ENCODE measurements around the gene LIMS3. TPM values are rescaled to one million over a fixed set of nuclear protein-coding genes. Genes with fewer than 3 reads are reported as not detected.
"Not testable (repeated sequence)": the region's sequence is repeated elsewhere in the genome, so short reads cannot be mapped to it uniquely, and the experiment has no call there.

The LIMS3 gene
- total and polyA plus RNA-seq, 3 experiments from 2014 or later = 0.91 to 1.7 (median 1.5) TPM

DNA sequence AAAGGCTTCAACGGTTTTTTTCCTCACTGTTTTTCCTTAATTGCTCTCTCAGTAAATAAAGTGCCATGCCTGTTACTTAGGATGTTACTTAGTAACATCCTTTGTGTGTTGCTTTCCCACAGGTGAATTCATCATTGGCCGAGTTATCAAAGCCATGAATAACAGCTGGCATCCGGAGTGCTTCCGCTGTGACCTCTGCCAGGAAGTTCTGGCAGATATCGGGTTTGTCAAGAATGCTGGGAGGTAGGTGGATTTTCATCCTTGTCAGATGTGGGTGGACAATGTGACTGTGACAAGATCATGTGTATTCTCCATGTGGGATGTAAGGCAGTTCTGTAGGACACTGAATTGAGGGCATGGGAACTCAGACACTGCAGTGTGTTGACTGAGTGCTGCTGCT is 17.3 kb downstream of the LIMS3 start:
- H3K4me3 ChIP-seq (ENCODE audit: low read length); H3K4me1 ChIP-seq (ENCODE audit: insufficient read depth, low read length); H3K4me3 Mint-ChIP-seq; CTCF ChIA-PET; H3K27me3 ChIP-seq (ENCODE audit: insufficient read depth, low read length, poor library complexity, severe bottlenecking); H3K27ac Mint-ChIP-seq; H3K36me3 ChIP-seq (ENCODE audit: insufficient read depth, low read length); H3K9me3 ChIP-seq (ENCODE audit: low read length); H3K36me3 Mint-ChIP-seq; H3K27ac ChIP-seq (ENCODE audit: low read depth, low read length); H3K27me3 Mint-ChIP-seq; H3K9me3 Mint-ChIP-seq; POLR2A ChIA-PET; H3K4me1 Mint-ChIP-seq; DNase-seq: not testable (repeated sequence)

DNA sequence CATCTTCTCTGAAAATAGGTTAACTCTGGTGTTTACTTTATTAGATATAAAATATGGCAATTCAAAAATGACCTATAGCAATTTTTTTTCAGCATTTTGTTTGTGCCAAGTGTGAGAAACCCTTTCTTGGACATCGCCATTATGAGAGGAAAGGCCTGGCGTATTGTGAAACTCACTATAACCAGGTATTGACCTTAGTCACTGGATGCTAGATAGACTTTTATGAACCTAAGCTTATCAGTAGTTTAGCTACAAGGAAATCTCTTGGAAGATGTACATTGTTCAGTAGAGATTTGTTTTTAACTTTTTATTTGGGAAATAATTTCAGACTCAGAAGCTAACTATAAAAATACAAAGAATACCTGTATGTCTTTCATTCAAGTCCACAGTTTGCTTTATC is 21.7 kb downstream of the LIMS3 start:
- H3K36me3 Mint-ChIP-seq; H3K9me3 ChIP-seq (ENCODE audit: low read length); H3K9me3 Mint-ChIP-seq; H3K36me3 ChIP-seq (ENCODE audit: insufficient read depth, low read length); H3K4me1 ChIP-seq (ENCODE audit: insufficient read depth, low read length); H3K27ac ChIP-seq (ENCODE audit: low read depth, low read length); H3K4me3 ChIP-seq (ENCODE audit: low read length); POLR2A ChIA-PET; DNase-seq; H3K4me3 Mint-ChIP-seq; H3K27me3 ChIP-seq (ENCODE audit: insufficient read depth, low read length, poor library complexity, severe bottlenecking); CTCF ChIA-PET; H3K4me1 Mint-ChIP-seq; H3K27me3 Mint-ChIP-seq; H3K27ac Mint-ChIP-seq: not testable (repeated sequence)

DNA sequence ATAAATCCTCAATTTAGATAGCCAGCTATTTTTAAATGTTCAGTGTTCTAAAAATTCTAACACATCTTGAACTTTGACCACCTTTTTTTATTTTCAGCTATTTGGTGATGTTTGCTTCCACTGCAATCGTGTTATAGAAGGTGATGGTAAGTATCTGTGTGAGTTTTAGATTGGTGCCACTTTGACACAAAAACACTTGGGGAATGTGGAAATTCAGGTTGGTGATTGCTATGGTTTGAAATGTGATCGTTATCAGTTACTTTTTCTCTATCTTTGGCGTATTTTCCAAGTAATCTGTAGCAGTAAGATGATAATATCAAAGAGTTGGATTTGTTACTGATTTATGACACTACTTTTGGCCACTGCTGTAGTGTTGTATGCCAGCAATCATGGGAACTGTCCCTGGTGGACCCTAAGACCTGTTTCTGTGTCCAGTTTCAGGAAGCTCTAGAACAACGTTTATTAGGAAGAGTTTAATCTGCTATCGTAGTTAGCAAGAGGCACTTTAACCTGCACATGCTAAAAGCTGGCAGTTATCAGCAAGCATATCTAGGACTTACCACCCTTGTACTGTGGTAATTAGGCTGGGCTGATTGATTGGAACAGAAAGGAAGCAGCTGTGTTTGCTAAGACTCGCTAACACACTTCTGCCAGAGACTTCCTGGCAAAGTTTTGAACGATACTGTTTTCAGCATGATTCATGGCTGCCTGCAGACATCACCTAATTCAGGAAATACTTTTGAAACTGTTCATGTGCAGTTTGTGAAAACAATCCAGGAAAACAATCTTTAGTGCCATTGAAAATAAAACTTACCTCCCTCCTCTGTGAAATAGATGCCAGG is 23.3 kb downstream of the LIMS3 start:
- H3K9me3 ChIP-seq (ENCODE audit: low read length); H3K4me3 Mint-ChIP-seq; H3K27me3 Mint-ChIP-seq; CTCF ChIA-PET; POLR2A ChIA-PET; H3K27me3 ChIP-seq (ENCODE audit: insufficient read depth, low read length, poor library complexity, severe bottlenecking); H3K36me3 ChIP-seq (ENCODE audit: insufficient read depth, low read length); H3K27ac Mint-ChIP-seq; H3K9me3 Mint-ChIP-seq; H3K36me3 Mint-ChIP-seq; H3K4me1 Mint-ChIP-seq; H3K4me3 ChIP-seq (ENCODE audit: low read length); H3K27ac ChIP-seq (ENCODE audit: low read depth, low read length); H3K4me1 ChIP-seq (ENCODE audit: insufficient read depth, low read length); DNase-seq: not testable (repeated sequence)

DNA sequence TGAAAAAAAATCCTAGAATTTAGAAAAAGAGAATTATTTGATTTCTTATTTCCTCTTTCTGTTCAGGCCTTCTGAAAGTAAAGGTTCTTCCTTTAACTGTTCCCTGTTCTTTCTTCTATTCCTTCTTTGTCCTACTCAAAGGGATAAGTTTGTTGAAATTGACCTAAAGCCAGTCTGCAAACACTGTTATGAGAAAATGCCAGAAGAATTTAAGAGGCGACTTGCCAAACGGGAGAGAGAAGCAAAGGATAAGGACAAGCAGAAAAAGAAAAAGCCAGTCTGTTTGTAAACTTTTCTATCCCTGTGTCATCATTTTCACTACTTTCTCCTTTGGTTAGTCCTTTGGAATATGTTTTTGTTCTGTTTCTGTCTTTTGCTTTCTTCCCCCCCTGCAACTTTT is 26.0 kb downstream of the LIMS3 start:
- H3K4me1 Mint-ChIP-seq; H3K36me3 ChIP-seq (ENCODE audit: insufficient read depth, low read length): not testable (repeated sequence)

DNA sequence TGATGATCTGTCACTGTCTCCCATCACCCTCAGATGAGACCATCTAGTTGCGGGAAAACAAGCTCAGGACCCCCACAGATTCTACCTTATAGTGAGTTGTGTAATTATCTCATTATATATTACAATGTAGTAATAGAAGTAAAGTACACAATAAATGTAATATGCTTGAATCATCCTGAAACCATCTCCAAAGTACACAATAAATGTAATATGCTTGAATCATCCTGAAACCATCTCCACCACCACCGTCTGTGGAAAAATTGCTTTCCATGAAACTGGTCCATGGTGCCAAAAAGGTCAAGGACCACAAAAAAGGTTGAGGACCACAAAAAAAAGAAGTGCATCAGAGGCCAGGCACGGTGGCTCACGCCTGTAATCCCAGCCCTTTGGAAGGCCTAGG is 29.3 kb downstream of the LIMS3 start:
- H3K9me3 ChIP-seq (ENCODE audit: low read length); H3K4me1 ChIP-seq (ENCODE audit: insufficient read depth, low read length); DNase-seq; H3K27me3 Mint-ChIP-seq; H3K4me3 ChIP-seq (ENCODE audit: low read length); H3K27me3 ChIP-seq (ENCODE audit: insufficient read depth, low read length, poor library complexity, severe bottlenecking); H3K9me3 Mint-ChIP-seq; H3K27ac Mint-ChIP-seq; CTCF ChIA-PET; H3K36me3 Mint-ChIP-seq; POLR2A ChIA-PET; H3K27ac ChIP-seq (ENCODE audit: low read depth, low read length); H3K4me3 Mint-ChIP-seq; H3K4me1 Mint-ChIP-seq; H3K36me3 ChIP-seq (ENCODE audit: insufficient read depth, low read length): not testable (repeated sequence)

More for the DNA sequence above, 26.0 kb downstream of the LIMS3 start:
- H3K4me1 ChIP-seq (ENCODE audit: insufficient read depth, low read length); DNase-seq; H3K9me3 Mint-ChIP-seq; H3K27me3 Mint-ChIP-seq; POLR2A ChIA-PET; CTCF ChIA-PET; H3K4me3 Mint-ChIP-seq; H3K36me3 Mint-ChIP-seq; H3K4me3 ChIP-seq (ENCODE audit: low read length); H3K27ac Mint-ChIP-seq; H3K9me3 ChIP-seq (ENCODE audit: low read length); H3K27me3 ChIP-seq (ENCODE audit: insufficient read depth, low read length, poor library complexity, severe bottlenecking); H3K27ac ChIP-seq (ENCODE audit: low read depth, low read length): not testable (repeated sequence)

DNA sequence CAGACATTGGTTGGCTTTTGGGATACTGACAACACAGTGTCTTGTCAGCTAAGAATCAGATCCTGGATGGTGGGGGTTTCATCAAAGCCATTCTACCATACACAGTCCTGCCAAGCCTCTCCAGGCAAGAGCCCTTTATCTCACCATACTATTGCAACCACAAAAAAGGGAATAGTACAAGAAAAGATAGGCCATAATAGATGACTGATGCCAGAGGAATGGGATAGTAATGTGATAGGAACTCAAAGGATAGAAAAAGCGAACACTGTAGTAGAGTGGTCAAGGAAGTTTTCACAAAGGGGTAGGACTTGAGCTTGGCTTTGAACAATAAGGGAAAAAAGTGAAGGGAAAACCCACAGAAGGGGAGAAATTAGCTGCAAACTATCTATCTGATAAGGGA is 30.7 kb downstream of the LIMS3 start:
- H3K9me3 Mint-ChIP-seq; H3K27ac Mint-ChIP-seq; DNase-seq; H3K4me3 Mint-ChIP-seq; H3K4me1 ChIP-seq (ENCODE audit: insufficient read depth, low read length); H3K4me1 Mint-ChIP-seq; H3K27me3 Mint-ChIP-seq; H3K36me3 ChIP-seq (ENCODE audit: insufficient read depth, low read length); H3K9me3 ChIP-seq (ENCODE audit: low read length); H3K4me3 ChIP-seq (ENCODE audit: low read length); H3K27ac ChIP-seq (ENCODE audit: low read depth, low read length); POLR2A ChIA-PET; CTCF ChIA-PET; H3K27me3 ChIP-seq (ENCODE audit: insufficient read depth, low read length, poor library complexity, severe bottlenecking); H3K36me3 Mint-ChIP-seq: not testable (repeated sequence)

DNA sequence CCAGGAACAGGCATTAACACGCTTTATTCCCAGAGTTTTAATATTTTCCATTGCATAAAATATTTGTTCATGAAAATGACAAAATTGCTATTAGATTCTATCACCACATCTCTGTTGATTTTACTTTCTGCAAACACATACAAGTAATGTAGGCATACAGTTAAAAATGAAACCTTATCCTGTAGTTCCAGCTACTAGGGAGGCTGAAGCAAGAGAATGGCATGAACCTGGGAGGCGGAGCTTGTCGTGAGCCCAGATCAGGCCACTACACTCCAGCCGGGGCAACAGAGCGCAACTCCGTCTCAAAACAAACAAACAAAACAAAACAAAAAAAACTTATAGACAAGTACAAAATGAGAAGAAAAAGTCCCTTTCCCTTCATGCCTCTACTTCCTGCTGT is 38.0 kb downstream of the LIMS3 start:
- POLR2A ChIA-PET; H3K27ac ChIP-seq (ENCODE audit: low read depth, low read length); H3K27me3 Mint-ChIP-seq; H3K27me3 ChIP-seq (ENCODE audit: insufficient read depth, low read length, poor library complexity, severe bottlenecking); H3K4me3 ChIP-seq (ENCODE audit: low read length); H3K4me3 Mint-ChIP-seq; H3K9me3 ChIP-seq (ENCODE audit: low read length); H3K4me1 ChIP-seq (ENCODE audit: insufficient read depth, low read length); H3K4me1 Mint-ChIP-seq; H3K27ac Mint-ChIP-seq; H3K9me3 Mint-ChIP-seq; DNase-seq; H3K36me3 ChIP-seq (ENCODE audit: insufficient read depth, low read length); H3K36me3 Mint-ChIP-seq; CTCF ChIA-PET: not testable (repeated sequence)

DNA sequence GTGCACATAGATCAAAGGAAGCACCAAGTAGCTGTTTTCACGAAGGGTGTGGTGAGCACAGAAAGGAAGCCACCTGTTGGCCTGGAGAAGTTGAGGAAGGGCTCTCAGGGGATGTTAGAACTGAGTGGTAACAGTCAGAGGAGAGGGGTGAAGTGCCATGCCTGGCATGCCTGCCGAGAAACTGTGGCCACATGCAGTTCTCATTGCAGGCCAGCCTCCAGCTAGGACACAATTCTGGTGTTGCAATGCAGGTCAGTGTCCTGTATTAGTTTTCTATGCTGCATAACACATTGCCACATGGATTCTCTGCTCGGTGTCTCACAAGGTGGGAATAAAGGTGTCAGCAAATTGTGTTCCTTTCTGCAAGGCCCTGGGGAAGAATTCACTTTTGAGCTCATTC is 46.9 kb downstream of the LIMS3 start:
- H3K9me3 Mint-ChIP-seq; H3K4me1 Mint-ChIP-seq; H3K27me3 ChIP-seq (ENCODE audit: insufficient read depth, low read length, poor library complexity, severe bottlenecking); H3K36me3 Mint-ChIP-seq; H3K27ac Mint-ChIP-seq; H3K27ac ChIP-seq (ENCODE audit: low read depth, low read length); H3K4me3 ChIP-seq (ENCODE audit: low read length); DNase-seq; H3K36me3 ChIP-seq (ENCODE audit: insufficient read depth, low read length); H3K9me3 ChIP-seq (ENCODE audit: low read length); H3K4me3 Mint-ChIP-seq; CTCF ChIA-PET; POLR2A ChIA-PET; H3K27me3 Mint-ChIP-seq; H3K4me1 ChIP-seq (ENCODE audit: insufficient read depth, low read length): not testable (repeated sequence)
